Measurements from ENCODE around the gene ME1. TPM values are rescaled to one million over a fixed set of nuclear protein-coding genes. Genes with fewer than 3 reads are reported as not detected.

ME1 gene
- total and polyA plus RNA-seq, 9 of the 15 experiments (the other 6 are each of a cell fraction or from before 2014, with no cell fraction given), result 3.2 to 10.4 (median 5.5) TPM

- TF ChIP-seq DMBX1 (CRISPR knock-in tag; IDR thresholded peaks at IDR 0.05; ENCODE audit: borderline replicate concordance) (no peak), RCOR1 (IDR thresholded peaks at IDR 0.05; ENCODE audit: borderline replicate concordance in 1 of 2, low read depth in 2 of 2, low read length in 2 of 2) (peak; percentile 88 to 97), GABPA (tag; conservative IDR thresholded peaks at IDR 0.05; ENCODE audit: low read depth) (0 out of 2 replicates have a peak, but pooled peaks have one; percentile 26), SIX5 (IDR thresholded peaks at IDR 0.05; ENCODE audit: borderline replicate concordance in 1 of 2, insufficient read depth in 1 of 2, low read depth in 1 of 2, low read length in 2 of 2) (no peak), BCOR (IDR thresholded peaks at IDR 0.05) (peak; percentile 81), CHD7 (IDR thresholded peaks at IDR 0.05; ENCODE audit: low read depth, low read length) (no peak), VEZF1 (CRISPR knock-in tag; IDR thresholded peaks at IDR 0.05) (peak; percentile 47), ZFP30 (CRISPR knock-in tag; IDR thresholded peaks at IDR 0.05; ENCODE audit: borderline replicate concordance) (no peak), MLLT1 (IDR thresholded peaks at IDR 0.05) (peak in 1 of 2 experiments; percentile 88; a peak in 2 of 4 replicates), GTF2A2 (tag; IDR thresholded peaks at IDR 0.05) (no peak), RBM15 (IDR thresholded peaks at IDR 0.05; ENCODE audit: insufficient read depth, low read length) (no peak), NR1H2 (CRISPR knock-in tag; IDR thresholded peaks at IDR 0.05) (no peak), CBX3 (IDR thresholded peaks at IDR 0.05; ENCODE audit: borderline replicate concordance in 1 of 2, low read length in 2 of 2) (0 out of 3 replicates have a peak, but pooled peaks of 1 of the 2 experiments have one; percentile 9)
Observed at GRCh38 chr6:83442752-83443151, 11.9 kb upstream of the ME1 start (continued).

All from K562 (cell line).